Stimulated activated CD4-positive, alpha-beta T cell treated with anti-CD3 and anti-CD28 coated beads, Interleukin-12 subunit alpha, Interleukin-12 subunit beta, amount 100 ng/mL, for 48 hours (primary cell): ENCODE data around the gene DCANP1.

Source experiments
- DNase-seq, 3 donors: peaks; one replicate each; pipeline ENCODE4 v3.0.0-alpha.2; 2020; ENCODE audit warnings: low read depth in 2 of 3, low spot score in 1 of 3

DCANP1 gene

GRCh38 chr5:135442431-135443160, 4.6 kb downstream of the DCANP1 start:
- DNase-seq, result no peak

DNA sequence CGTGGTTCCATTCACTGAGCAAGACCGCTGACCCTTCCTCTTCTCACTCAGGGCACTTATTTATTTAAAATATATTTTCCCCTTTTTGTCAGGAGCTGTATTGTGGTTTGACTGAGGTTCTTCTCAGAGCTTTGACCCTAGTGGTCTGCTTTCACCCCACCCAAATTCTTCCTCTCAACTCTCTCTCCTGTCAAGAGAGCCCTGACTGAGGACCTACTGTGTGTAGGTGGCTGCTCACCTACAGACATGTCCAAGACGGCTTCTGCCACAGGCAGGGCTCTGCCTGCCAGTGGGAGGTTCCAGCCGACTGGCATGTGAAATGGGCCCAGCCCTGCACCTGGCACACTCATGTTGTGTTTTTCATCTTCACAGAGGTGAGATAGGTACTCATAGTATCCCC, 5.2 kb downstream of the DCANP1 start:
- no peak for DNase-seq

- DNase-seq, result no peak
These were observed 5.8 kb downstream of the DCANP1 start for GRCh38 chr5:135441350-135441831.

- no peak for DNase-seq
These were observed 6.2 kb downstream of the DCANP1 start for GRCh38 chr5:135440916-135441315.

- no peak for DNase-seq
These were observed 7.6 kb downstream of the DCANP1 start for GRCh38 chr5:135439231-135440205.

GRCh38 chr5:135438636-135439221, 8.4 kb downstream of the DCANP1 start:
- no peak for DNase-seq

GRCh38 chr5:135437796-135438560, 9.2 kb downstream of the DCANP1 start:
- DNase-seq, result no peak

DNA sequence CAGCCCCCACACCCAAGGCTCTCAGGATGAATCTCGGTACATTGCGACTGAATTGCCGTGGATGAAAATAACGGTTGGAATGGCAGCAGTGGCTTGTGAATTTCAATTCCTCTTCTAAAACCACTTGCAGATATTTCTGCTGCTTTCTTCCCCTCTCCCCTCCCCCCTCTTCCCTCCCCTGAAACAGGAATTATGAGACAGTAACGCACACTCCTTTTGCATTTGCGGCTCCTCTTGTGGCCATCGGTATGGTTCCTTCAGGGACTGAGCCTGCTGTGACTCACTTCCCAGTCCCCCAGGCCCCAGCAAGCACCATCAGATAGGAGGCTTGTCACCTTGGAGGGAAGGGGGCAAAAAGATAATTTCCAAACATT, 9.7 kb downstream of the DCANP1 start:
- DNase-seq, result no peak

DNA sequence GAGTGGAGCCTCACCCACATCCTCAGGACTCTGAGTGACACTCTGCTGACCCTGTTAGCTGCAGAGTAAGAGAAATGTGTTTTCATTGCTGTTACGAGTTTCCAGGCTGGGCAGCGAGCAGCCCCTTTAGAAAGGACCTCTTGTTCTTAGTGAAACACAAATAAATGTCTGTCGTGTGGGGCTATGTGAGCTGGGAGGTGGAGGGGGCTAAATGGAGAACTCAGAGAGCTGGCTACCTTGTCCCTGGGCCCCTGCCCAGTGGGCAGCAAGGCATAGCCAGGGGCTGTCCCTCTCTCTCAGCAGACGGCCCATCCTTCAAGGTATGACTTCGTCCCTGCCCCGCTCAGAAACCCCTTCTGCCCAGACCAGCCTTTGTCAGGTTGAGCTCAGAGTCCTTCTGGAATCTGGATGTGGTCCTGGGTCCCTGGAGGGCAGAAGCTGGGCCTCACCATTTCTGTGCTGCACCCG, 10.2 kb downstream of the DCANP1 start:
- DNase-seq, result no peak

DNA sequence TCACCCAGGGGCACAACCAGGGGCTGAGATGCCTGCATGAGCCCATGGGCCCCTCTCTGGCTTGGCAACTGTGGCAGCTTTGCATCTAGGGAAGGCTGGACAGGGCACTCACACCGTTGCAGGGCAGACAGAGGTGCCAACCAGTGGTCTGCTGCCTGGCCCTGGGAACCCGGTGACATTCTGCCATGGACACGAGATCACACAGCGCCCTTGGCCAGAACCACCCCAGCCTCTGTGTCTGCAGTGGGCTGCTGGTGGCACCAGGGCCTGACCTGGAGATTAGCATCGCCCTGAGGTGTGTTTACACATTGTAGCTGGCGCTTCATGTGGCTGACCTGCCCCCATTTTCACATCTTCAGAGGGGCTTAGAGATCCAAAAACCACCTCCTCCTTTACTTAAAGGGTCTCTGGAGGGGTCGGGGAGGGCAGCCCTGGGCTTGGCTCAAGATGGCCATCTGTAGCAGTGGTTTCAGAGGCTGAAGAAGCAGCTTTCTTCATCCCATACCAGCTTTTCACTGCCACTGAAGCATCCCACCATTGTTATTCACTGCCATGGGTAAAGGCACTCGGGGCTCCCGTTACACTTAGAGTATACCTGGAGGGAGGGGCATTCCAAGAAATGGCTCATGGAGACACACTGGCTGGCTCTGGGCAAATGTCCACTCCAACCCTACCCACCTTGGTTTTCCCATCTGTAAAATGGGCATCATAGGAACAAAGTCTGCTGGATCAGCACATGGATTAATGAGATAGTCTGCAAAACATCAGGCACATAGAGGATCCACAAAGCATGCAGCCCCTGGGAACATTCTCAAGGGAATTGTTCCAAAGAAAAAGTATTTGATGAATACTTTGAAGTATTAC, 11.4 kb downstream of the DCANP1 start:
- DNase-seq, result no peak

- DNase-seq, result no peak
These were observed 12.3 kb downstream of the DCANP1 start for GRCh38 chr5:135434591-135435466.

- DNase-seq, result no peak
These were observed 13.3 kb downstream of the DCANP1 start for GRCh38 chr5:135433681-135434426.

DNA sequence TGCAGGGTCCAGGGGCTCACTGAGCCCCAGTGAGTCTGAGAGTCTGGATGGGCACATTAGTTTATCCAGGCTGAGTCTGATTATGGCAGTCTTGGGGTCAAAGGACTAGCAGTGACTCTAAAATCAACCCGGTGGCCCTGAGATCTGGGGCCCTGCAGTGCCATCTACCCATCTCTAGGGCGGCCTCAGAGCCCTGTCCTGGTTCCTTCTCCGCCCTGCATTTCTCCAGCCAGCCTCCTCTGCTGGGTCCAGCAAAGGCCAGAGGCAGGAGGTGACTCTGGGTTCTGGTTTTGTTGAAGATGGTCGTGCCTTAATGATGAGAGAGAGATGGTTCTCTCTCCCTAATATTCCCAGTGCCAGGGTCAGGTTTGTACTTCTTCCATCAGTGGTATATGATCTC, 15.0 kb downstream of the DCANP1 start:
- no peak for DNase-seq

- DNase-seq, result no peak
These were observed 17.1 kb downstream of the DCANP1 start for GRCh38 chr5:135430135-135430437.

- DNase-seq, result no peak
These were observed 17.6 kb downstream of the DCANP1 start for GRCh38 chr5:135429301-135430134.

GRCh38 chr5:135428586-135428985, 18.6 kb downstream of the DCANP1 start:
- DNase-seq, result no peak
